Stimulated activated memory B cell treated with anti-CD40 and anti-IgM and Interleukin-4, amounts not matched to agents 10 μg/mL and 1 μg/mL and 100 μg/mL, for 72 hours (primary cell): ENCODE data around the gene EMC9.
A peak's percentile ranks its signal among the peaks of the same experiment; 100 is the strongest.

Experiments used
- ATAC-seq: fragments of 150-1000 bp; cut with Tn5 transposase; 2 replicates; pipeline ENCODE4 v1.10.0; 2021
- H3K27ac Mint-ChIP-seq: one replicate; pipeline ENCODE4 v1.8.0; 2022; ENCODE audit warnings: mild to moderate bottlenecking, mixed read lengths
- H3K27me3 Mint-ChIP-seq: one replicate; pipeline ENCODE4 v1.8.0; 2022; ENCODE audit warnings: mixed read lengths
- H3K36me3 Mint-ChIP-seq: one replicate; pipeline ENCODE4 v1.8.0; 2022; ENCODE audit warnings: mixed read lengths
- H3K4me1 Mint-ChIP-seq: one replicate; pipeline ENCODE4 v1.8.0; 2022; ENCODE audit warnings: mixed read lengths
- H3K4me3 Mint-ChIP-seq: one replicate; pipeline ENCODE4 v1.8.0; 2022; ENCODE audit warnings: mild to moderate bottlenecking, moderate library complexity, mixed read lengths
- H3K9me3 Mint-ChIP-seq: one replicate; pipeline ENCODE4 v1.8.0; 2022; ENCODE audit warnings: mixed read lengths

Gene EMC9

DNA sequence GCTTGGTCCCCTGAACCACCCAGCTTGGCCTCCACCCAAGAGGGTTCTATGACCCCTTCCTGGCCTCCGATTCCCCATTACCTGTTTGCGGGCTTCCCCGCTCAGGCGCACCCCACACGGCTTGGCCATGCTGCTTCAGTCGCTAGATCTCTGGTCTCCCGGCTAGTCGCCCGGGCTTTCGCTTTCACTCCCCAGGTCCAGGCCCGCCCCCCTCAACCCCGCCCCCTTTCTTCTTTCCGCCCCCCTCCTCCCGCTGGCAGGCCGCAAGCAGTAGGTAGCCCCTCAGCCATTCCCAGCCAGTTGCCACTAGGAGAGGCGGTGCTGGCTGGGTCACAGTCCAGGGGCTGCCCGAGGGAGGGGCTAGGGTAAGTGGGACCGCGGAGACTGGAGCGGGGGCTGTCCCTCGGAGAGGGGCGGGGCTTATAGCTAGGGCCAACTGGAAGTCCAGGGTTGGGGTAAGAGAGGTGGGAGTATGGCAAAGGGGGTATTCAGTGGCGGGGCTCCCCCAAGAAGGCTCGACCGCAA, 5.1 kb upstream of the EMC9 start, which contains the start of gene PSME2:
PSME2 (minus strand) TSS at position 158 of the 525 bp plus-strand sequence; CDS start at position 129, 29 bp downstream.
- Mint-ChIP-seq H3K4me1 (peaks cover 58% of the 10 kb centered on the region), H3K36me3 (peaks cover 46% of the 10 kb centered on the region), H3K9me3 (no peaks in the 10 kb centered on the region)

GRCh38 chr14:24145690-24146452, 4.5 kb upstream of the EMC9 start:
- ATAC-seq: no peak

More for the DNA sequence above, 5.1 kb upstream of the EMC9 start, which contains the start of gene PSME2:
- peak; percentile 87 for ATAC-seq
- Mint-ChIP-seq H3K27me3 (no peaks in the 10 kb centered on the region), H3K4me3 (peak within 1 kb of the TSS; percentile 90), H3K27ac (peak within 1 kb of the TSS; percentile 83)

GRCh38 chr14:24145219-24145618, 3.8 kb upstream of the EMC9 start:
- peak overlapping the region; percentile 83 for H3K27ac Mint-ChIP-seq
- peaks cover 34% of the 10 kb centered on the region for H3K36me3 Mint-ChIP-seq

More at GRCh38 chr14:24145690-24146452, 4.5 kb upstream of the EMC9 start:
- Mint-ChIP-seq H3K4me1 (peaks cover 56% of the 10 kb centered on the region), H3K4me3 (peak overlapping the region; percentile 90), H3K36me3 (peaks cover 41% of the 10 kb centered on the region), H3K27me3 (no peaks in the 10 kb centered on the region), H3K27ac (peak overlapping the region; percentile 83), H3K9me3 (no peaks in the 10 kb centered on the region)

GRCh38 chr14:24144451-24144850, 3.1 kb upstream of the EMC9 start:
- peaks cover 32% of the 10 kb centered on the region for H3K36me3 Mint-ChIP-seq
- ATAC-seq: no peak
- H3K4me3 Mint-ChIP-seq: no peak overlapping the region
- H3K9me3 Mint-ChIP-seq: no peaks in the 10 kb centered on the region
- H3K27ac Mint-ChIP-seq: no peak overlapping the region
- peaks cover 56% of the 10 kb centered on the region for H3K4me1 Mint-ChIP-seq
- H3K27me3 Mint-ChIP-seq: no peaks in the 10 kb centered on the region

More at GRCh38 chr14:24145219-24145618, 3.8 kb upstream of the EMC9 start:
- ATAC-seq: no peak
- H3K9me3 Mint-ChIP-seq: no peaks in the 10 kb centered on the region
- no peaks in the 10 kb centered on the region for H3K27me3 Mint-ChIP-seq
- peaks cover 56% of the 10 kb centered on the region for H3K4me1 Mint-ChIP-seq
- peak overlapping the region; percentile 90 for H3K4me3 Mint-ChIP-seq

DNA sequence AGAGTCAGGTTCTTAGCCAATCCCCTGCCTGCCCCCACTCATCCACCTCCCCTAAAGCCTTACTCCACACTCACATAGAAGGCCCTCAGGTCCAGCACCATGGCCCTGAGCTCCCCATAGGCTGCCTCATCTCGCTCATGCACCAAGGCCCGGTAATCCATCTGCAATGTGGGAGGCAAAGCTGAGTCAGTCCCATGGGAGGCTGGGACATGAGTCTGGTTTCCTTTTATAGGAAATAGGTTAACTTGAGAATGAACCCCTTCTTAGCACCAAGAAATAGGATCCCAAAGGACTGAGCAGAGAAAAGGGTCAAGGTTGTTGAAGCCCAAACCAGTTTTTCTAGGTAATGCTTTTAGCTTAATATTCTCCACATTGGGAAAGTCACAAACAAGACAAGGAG, 2.1 kb upstream of the EMC9 start:
- H3K27ac Mint-ChIP-seq: no peak overlapping the region
- ATAC-seq: no peak
- H3K4me3 Mint-ChIP-seq: no peak overlapping the region
- H3K36me3 Mint-ChIP-seq: peaks cover 38% of the 10 kb centered on the region
- H3K27me3 Mint-ChIP-seq: no peaks in the 10 kb centered on the region
- H3K9me3 Mint-ChIP-seq: no peaks in the 10 kb centered on the region
- peaks cover 55% of the 10 kb centered on the region for H3K4me1 Mint-ChIP-seq

GRCh38 chr14:24139272-24139934, 2.0 kb downstream of the EMC9 start:
- Mint-ChIP-seq H3K27me3 (no peaks in the 10 kb centered on the region), H3K36me3 (peaks cover 42% of the 10 kb centered on the region), H3K4me1 (peaks cover 60% of the 10 kb centered on the region), H3K27ac (peak overlapping the region; percentile 7), H3K9me3 (no peaks in the 10 kb centered on the region), H3K4me3 (peak overlapping the region; percentile 59)
- ATAC-seq: no peak

- Mint-ChIP-seq H3K36me3 (peaks cover 36% of the 10 kb centered on the region), H3K4me3 (peak overlapping the region; percentile 59), H3K27me3 (no peaks in the 10 kb centered on the region), H3K9me3 (no peaks in the 10 kb centered on the region), H3K27ac (peak overlapping the region; percentile 7), H3K4me1 (peaks cover 54% of the 10 kb centered on the region)
- ATAC-seq: no peak
Observed at GRCh38 chr14:24138396-24139271, 2.8 kb downstream of the EMC9 start.

DNA sequence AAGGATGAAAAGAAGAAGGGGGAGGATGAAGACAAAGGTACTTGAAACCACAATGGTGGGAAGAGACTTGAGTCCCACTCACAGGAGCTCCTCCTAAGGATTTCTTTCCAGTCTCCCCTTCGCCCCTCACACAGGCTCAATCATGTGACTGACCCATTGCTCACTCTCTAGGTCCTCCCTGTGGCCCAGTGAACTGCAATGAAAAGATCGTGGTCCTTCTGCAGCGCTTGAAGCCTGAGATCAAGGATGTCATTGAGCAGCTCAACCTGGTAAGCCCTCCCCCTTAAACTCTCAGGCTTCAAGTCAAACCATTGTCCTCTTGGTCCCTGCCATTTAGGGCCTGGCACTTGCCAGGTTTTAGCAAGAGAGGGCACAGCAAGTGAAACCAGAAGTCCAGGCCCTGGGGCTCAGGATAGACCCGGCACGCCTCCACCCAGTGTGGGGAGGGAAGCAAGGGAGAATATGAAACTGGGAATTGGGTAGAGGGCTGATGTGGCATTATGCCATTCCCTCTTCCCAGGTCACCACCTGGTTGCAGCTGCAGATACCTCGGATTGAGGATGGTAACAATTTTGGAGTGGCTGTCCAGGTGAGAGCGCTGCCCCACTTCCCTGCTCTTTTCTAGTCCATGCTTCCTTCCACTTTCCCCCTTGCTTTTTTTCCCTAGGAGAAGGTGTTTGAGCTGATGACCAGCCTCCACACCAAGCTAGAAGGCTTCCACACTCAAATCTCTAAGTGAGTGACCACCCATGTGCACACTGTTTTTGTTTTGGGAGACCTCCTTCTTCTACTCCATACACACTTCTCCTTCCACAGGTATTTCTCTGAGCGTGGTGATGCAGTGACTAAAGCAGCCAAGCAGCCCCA, 3.6 kb downstream of the EMC9 start:
- Mint-ChIP-seq H3K9me3 (no peaks in the 10 kb centered on the region), H3K4me1 (peaks cover 54% of the 10 kb centered on the region), H3K36me3 (peaks cover 28% of the 10 kb centered on the region), H3K4me3 (no peak overlapping the region), H3K27ac (peak overlapping the region; percentile 82), H3K27me3 (no peaks in the 10 kb centered on the region)
- no peak for ATAC-seq

- no peak for ATAC-seq
- Mint-ChIP-seq H3K9me3 (no peaks in the 10 kb centered on the region), H3K4me3 (peak overlapping the region; percentile 86), H3K27me3 (no peaks in the 10 kb centered on the region), H3K36me3 (peaks cover 25% of the 10 kb centered on the region), H3K4me1 (peaks cover 59% of the 10 kb centered on the region), H3K27ac (peak overlapping the region; percentile 82)
Observed at GRCh38 chr14:24136684-24137528, 4.5 kb downstream of the EMC9 start.

GRCh38 chr14:24135834-24136683, 5.3 kb downstream of the EMC9 start, which contains the start of gene PSME1:
PSME1 (plus strand) TSS chr14:24136194; CDS start chr14:24136263, 69 bp downstream.
- H3K36me3 Mint-ChIP-seq: peaks cover 25% of the 10 kb centered on the region
- H3K27me3 Mint-ChIP-seq: no peaks in the 10 kb centered on the region
- H3K4me1 Mint-ChIP-seq: peaks cover 62% of the 10 kb centered on the region
- peak within 1 kb of the TSS; percentile 86 for H3K4me3 Mint-ChIP-seq
- ATAC-seq: peak; percentile 97
- H3K9me3 Mint-ChIP-seq: no peaks in the 10 kb centered on the region
- peak within 1 kb of the TSS; percentile 82 for H3K27ac Mint-ChIP-seq

DNA sequence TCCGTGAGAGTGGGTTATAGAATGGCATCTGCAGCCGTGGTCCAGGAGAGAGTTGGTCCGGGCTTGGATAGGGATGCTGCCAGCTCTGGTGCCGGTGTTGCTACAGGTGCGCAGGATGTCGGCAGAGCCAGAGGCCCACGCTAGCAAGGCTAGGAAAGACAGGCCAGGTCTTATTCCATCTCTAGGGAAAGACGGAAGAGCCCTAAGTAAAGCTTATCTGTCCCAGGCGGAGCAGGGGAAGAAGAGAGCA, 5.9 kb downstream of the EMC9 start:
- Mint-ChIP-seq H3K9me3 (no peaks in the 10 kb centered on the region), H3K36me3 (peaks cover 25% of the 10 kb centered on the region), H3K27me3 (no peaks in the 10 kb centered on the region), H3K27ac (peak overlapping the region; percentile 82), H3K4me3 (peak overlapping the region; percentile 86), H3K4me1 (peaks cover 57% of the 10 kb centered on the region)
- ATAC-seq: peak; percentile 11

DNA sequence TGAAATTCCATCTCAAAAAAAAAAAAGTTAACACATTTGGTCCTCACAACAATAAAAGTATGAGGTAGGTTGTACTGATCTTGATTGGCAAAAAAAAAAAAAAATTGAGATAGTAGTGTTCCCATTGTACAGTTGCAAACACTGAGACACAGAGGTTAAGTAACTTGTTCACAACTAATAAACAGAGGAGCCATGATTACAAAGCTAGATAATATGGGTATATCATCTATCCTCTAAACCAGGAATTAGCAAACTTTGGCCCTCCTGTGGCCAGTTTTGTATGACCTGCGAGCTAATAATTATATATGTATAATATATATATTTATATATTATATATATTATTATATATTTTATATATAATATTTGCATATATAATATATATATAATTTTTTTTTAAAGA, 7.7 kb downstream of the EMC9 start:
- Mint-ChIP-seq H3K4me3 (no peak overlapping the region), H3K36me3 (peaks cover 16% of the 10 kb centered on the region), H3K27me3 (no peaks in the 10 kb centered on the region), H3K4me1 (peaks cover 43% of the 10 kb centered on the region), H3K27ac (no peak overlapping the region), H3K9me3 (no peaks in the 10 kb centered on the region)
- ATAC-seq: no peak

DNA sequence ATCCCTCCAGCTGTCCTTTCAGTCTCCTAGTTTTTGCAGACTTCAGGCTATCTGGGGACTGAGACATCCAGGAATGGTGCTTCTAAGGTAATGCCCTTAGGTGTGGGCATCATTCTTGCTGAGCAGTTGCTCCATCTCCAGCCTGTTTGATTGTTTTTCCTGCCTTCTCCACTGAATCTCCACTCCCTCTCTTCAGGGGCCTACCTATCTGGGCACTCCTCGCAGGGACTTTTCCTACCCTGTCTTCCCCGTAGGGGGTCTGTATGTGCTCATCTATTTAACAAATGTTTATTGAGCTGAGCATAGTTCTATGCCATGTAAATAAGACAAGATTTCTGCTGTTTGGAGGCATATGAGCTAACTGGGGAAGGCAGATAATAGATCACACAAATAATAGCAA, 8.4 kb downstream of the EMC9 start:
- Mint-ChIP-seq H3K36me3 (peaks cover 9% of the 10 kb centered on the region), H3K9me3 (no peaks in the 10 kb centered on the region), H3K27ac (peak overlapping the region; percentile 63), H3K4me3 (no peak overlapping the region), H3K4me1 (peaks cover 39% of the 10 kb centered on the region), H3K27me3 (no peaks in the 10 kb centered on the region)
- no peak for ATAC-seq
